ENCODE results near the gene APOA4.

- no peak for TF ChIP-seq CTCF (IDR thresholded peaks at IDR 0.05)
- TF ChIP-seq EZH2 (IDR thresholded peaks at IDR 0.05; ENCODE audit: borderline replicate concordance, insufficient read depth, low read depth, low read length, poor library complexity, severe bottlenecking) = no peak
These were observed 12.1 kb upstream of the APOA4 start for GRCh38 chr11:116835042-116835772.
